GM12878 (cell line): ENCODE results near the gene ADCY5.

Experiments used
- BCL3 ChIP-seq: IDR thresholded peaks from 2 replicates; pipeline ENCODE4 v1.6.1; 2011; ENCODE audit warnings: borderline replicate concordance, low read depth, mild to moderate bottlenecking, moderate library complexity, low read length; ENCODE audit not compliant: insufficient read depth, poor library complexity, severe bottlenecking
- BRCA1 ChIP-seq: IDR thresholded peaks from 2 replicates; pipeline ENCODE4 v1.6.1; 2011; ENCODE audit warnings: low read depth, low read length, improper control_type of control experiment
- SKIL ChIP-seq: fragments of 450-650 bp; IDR thresholded peaks from 2 replicates; pipeline ENCODE4 v1.6.1; 2017; ENCODE audit warnings: mild to moderate bottlenecking, low read depth, inconsistent platforms; ENCODE audit not compliant: poor library complexity, severe bottlenecking
- TBL1XR1 ChIP-seq: IDR thresholded peaks from 2 replicates; pipeline ENCODE4 v1.6.1; 2012; ENCODE audit warnings: low read depth, low read length, improper control_type of control experiment
- TF ChIP-seq, protein P1 (sequence below), 3 experiments: IDR thresholded peaks in 2 of 3; conservative IDR thresholded peaks in 1 of 3; 2 replicates each; pipeline ENCODE4 v1.5.1; 2011; ENCODE audit warnings: low read depth in 3 of 3, low read length in 3 of 3, mild to moderate bottlenecking in 3 of 3, control low read depth in 2 of 3, moderate library complexity in 2 of 3, inconsistent platforms in 1 of 3, mixed read lengths in 1 of 3; ENCODE audit not compliant: control insufficient read depth in 2 of 3, insufficient read depth in 1 of 3; ENCODE audit errors: extremely low read depth in 1 of 3

DNA sequence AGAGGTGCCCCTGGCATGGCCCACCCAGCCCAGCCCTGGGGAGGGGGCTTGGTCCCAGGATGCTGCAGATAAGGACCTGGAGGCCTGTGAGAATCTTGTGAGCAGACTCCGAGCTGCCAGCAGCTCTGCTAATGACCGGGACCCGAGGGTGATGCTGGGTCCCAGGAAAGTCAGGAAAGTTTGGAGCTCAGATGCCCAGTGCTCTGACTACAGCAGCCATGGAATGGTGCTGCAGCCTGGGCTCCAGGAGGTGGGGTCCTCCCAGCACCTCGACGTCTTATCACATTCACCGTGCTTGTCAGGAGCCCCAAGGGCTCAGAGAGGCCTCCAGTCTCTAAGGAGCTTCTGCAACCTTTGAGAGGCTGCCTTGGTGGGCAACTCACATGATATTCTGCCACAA is 34.3 kb upstream of the ADCY5 start:
- TF ChIP-seq, protein P1, sequence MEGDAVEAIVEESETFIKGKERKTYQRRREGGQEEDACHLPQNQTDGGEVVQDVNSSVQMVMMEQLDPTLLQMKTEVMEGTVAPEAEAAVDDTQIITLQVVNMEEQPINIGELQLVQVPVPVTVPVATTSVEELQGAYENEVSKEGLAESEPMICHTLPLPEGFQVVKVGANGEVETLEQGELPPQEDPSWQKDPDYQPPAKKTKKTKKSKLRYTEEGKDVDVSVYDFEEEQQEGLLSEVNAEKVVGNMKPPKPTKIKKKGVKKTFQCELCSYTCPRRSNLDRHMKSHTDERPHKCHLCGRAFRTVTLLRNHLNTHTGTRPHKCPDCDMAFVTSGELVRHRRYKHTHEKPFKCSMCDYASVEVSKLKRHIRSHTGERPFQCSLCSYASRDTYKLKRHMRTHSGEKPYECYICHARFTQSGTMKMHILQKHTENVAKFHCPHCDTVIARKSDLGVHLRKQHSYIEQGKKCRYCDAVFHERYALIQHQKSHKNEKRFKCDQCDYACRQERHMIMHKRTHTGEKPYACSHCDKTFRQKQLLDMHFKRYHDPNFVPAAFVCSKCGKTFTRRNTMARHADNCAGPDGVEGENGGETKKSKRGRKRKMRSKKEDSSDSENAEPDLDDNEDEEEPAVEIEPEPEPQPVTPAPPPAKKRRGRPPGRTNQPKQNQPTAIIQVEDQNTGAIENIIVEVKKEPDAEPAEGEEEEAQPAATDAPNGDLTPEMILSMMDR (IDR thresholded peaks at IDR 0.05 in 2 of 3, conservative IDR thresholded peaks at IDR 0.05 in 1 of 3; ENCODE audit: control insufficient read depth in 2 of 3, extremely low read depth in 1 of 3, insufficient read depth in 1 of 3, low read depth in 3 of 3, low read length in 3 of 3), result no peak
- TF ChIP-seq BCL3 (no peak), BRCA1 (no peak), TBL1XR1 (no peak), SKIL (no peak)
